HepG2 (cell line): Measurements from ENCODE around the gene UCN3. TPM values are rescaled to one million over a fixed set of nuclear protein-coding genes. Genes with fewer than 3 reads are reported as not detected.

Experiments
- ATAC-seq: fragments of 200-7000 bp; cut with Tn5 transposase; 3 replicates; pipeline ENCODE4 v1.9.1; 2020; ENCODE audit warnings: mild to moderate bottlenecking, moderate library complexity
- BruUV-seq: library from RNA; stranded (reverse); fragments of 400-500 nt; replicated peaks from 2 replicates; lab custom pipeline; 2021; lab: Mats Ljungman, UMichigan
- CTCF ChIA-PET: fragments of 300-600 bp; formaldehyde crosslinking; extraction: SDS; loops from one replicate; lab custom pipeline; 2021; ENCODE audit warnings: low total read pairs, inconsistent platforms, low intra/inter-chr PET ratio; lab: Yijun Ruan, JAX
- POLR2A ChIA-PET: fragments of 350-600 bp; sonication (Branson Sonifier 250); formaldehyde crosslinking; loops from one replicate; lab custom pipeline; 2020; ENCODE audit warnings: antibody characterized with exemption, inconsistent platforms; lab: Yijun Ruan, JAX
- DNase-seq: peaks from one replicate; pipeline ENCODE4 v3.0.0-alpha.2; 2015; ENCODE audit warnings: low spot score
- FAIRE-seq: peaks from 3 replicates; lab custom pipeline; 2011; peaks lifted over from hg19 to GRCh38; lab: Jason Lieb, UNC
- H2AFZ ChIP-seq: one replicate; pipeline ENCODE4 v1.6.1; 2011; ENCODE audit warnings: low read length, inconsistent platforms
- H3K27ac ChIP-seq: fragments of 300-600 bp; 3 replicates; pipeline ENCODE4 v1.8.0; 2011; ENCODE audit warnings: mixed run types, mild to moderate bottlenecking, mixed read lengths, low read length, inconsistent platforms; ENCODE audit not compliant: insufficient read depth; ENCODE audit errors: extremely low read length
- H3K27me3 ChIP-seq, 2 experiments: fragments of 200-600 bp in 1 of 2; 2 replicates in 1 of 2; 3 replicates in 1 of 2; pipeline versions ENCODE4 v1.6.0 to v1.8.0; 2011; ENCODE audit warnings: low read length in 2 of 2, mild to moderate bottlenecking in 2 of 2, moderate library complexity in 2 of 2, inconsistent platforms in 1 of 2; ENCODE audit not compliant: insufficient read depth in 2 of 2, control insufficient read depth in 1 of 2
- H3K36me3 ChIP-seq, 2 experiments: fragments of 200-600 bp in 1 of 2; replicated peaks in 1 of 2; 2 replicates in 1 of 2; 3 replicates in 1 of 2; pipeline versions ENCODE4 v1.5.1 to v1.8.0; 2011; ENCODE audit warnings: low read length in 2 of 2, inconsistent platforms in 1 of 2; ENCODE audit not compliant: insufficient read depth in 2 of 2, control insufficient read depth in 1 of 2
- H3K4me1 ChIP-seq: 2 replicates; pipeline ENCODE4 v1.5.1; 2012; ENCODE audit warnings: low read length, inconsistent platforms; ENCODE audit not compliant: insufficient read depth
- H3K4me2 ChIP-seq: 2 replicates; pipeline ENCODE4 v1.6.0; 2011; ENCODE audit warnings: low read depth, low read length, inconsistent platforms
- H3K4me3 ChIP-seq, 3 experiments: fragments of 200-600 bp in 1 of 3; sonication (generic), shearing (Covaris generic) in 1 of 3; replicated peaks in 1 of 3; 2 replicates each; pipeline ENCODE4 v1.5.1; 2011 to 2016; ENCODE audit warnings: low read length in 3 of 3, inconsistent platforms in 2 of 3, low read depth in 2 of 3, mild to moderate bottlenecking in 2 of 3, control low read depth in 1 of 3, mixed read lengths in 1 of 3; ENCODE audit not compliant: insufficient read depth in 1 of 3
- H3K79me2 ChIP-seq: one replicate; pipeline ENCODE4 v1.6.1; 2011; ENCODE audit warnings: low read length, inconsistent platforms; ENCODE audit not compliant: insufficient read depth
- H3K9ac ChIP-seq: 2 replicates; pipeline ENCODE4 v1.6.0; 2011; ENCODE audit warnings: mild to moderate bottlenecking, low read depth, low read length, inconsistent platforms; ENCODE audit not compliant: insufficient read depth
- H3K9me3 ChIP-seq: 2 replicates; pipeline ENCODE4 v1.5.1; 2012; ENCODE audit warnings: mild to moderate bottlenecking, low read length
- H4K20me1 ChIP-seq: 2 replicates; pipeline ENCODE4 v1.6.0; 2011; ENCODE audit warnings: inconsistent platforms, mild to moderate bottlenecking, low read length, moderate library complexity; ENCODE audit not compliant: insufficient read depth
- ARHGAP35 ChIP-seq: sonication (generic); formaldehyde crosslinking; IDR thresholded peaks from 2 replicates; pipeline ENCODE4 v1.9.0; 2022; ENCODE audit warnings: mild to moderate bottlenecking, inconsistent platforms, moderate library complexity, missing genetic modification reagents, borderline replicate concordance
- NRL ChIP-seq: sonication (generic); formaldehyde crosslinking; IDR thresholded peaks from 2 replicates; pipeline ENCODE4 v1.5.0; 2020; ENCODE audit warnings: missing genetic modification reagents, mild to moderate bottlenecking, moderate library complexity, borderline replicate concordance
- RFXANK ChIP-seq: IDR thresholded peaks from 2 replicates; pipeline ENCODE4 v1.6.1; 2016
- ZFYVE20 ChIP-seq: sonication (generic); formaldehyde crosslinking; IDR thresholded peaks from 2 replicates; pipeline ENCODE4 v1.8.0; 2023; ENCODE audit warnings: low read depth, mild to moderate bottlenecking, moderate library complexity, missing genetic modification reagents, borderline replicate concordance
- WGBS: methylation state at CpG from one replicate; pipeline ENCODE4 v1.1.6; 2017; ENCODE audit warnings: low lambda C conversion rate; 5-methylcytosine and 5-hydroxymethylcytosine counted together
- in situ Hi-C: cut with HindIII; loops from 2 replicates; pipeline ENCODE4 v1.10.0; 2017; ENCODE audit warnings: low pct_unique_long_range_greater_than_20kb; ENCODE audit not compliant: extremely low pct_ligation_motif_present
- intact Hi-C: fragments of 100-400 bp; cut with micrococcal nuclease; formaldehyde crosslinking; loops from one replicate; pipeline ENCODE4 v1.10.0; 2022; ENCODE audit not compliant: unreplicated experiment
- polyA plus RNA-seq, 8 experiments: library from polyadenylated mRNA; depleted of rRNA in 3 of 8; stranded (reverse) in 7 of 8; unstranded in 1 of 8; fragments of >200 nt; fragmentation: Illumina TruSeq in 4 of 8; extraction: Trizol in 4 of 8; gene quantifications; 2 replicates each; pipeline versions ENCODE4 v1.2.1 to v1.2.3, GENCODE V29; 2011 to 2016; ENCODE audit warnings: low read depth in 4 of 8, missing spikeins in 1 of 8, mixed read lengths in 1 of 8; ENCODE audit not compliant: insufficient read depth in 1 of 8
- total RNA-seq, 5 experiments: library from RNA; depleted of rRNA; stranded (reverse); fragments of >200 nt; fragmentation: Illumina TruSeq; extraction: Trizol; gene quantifications; 2 replicates each; pipeline ENCODE4 v1.2.3, GENCODE V29; 2016; ENCODE audit warnings: low read depth in 1 of 5
- TF ChIP-seq, protein P1 (sequence below): sonication (generic); formaldehyde crosslinking; IDR thresholded peaks from 2 replicates; pipeline ENCODE4 v1.9.0; 2021; ENCODE audit warnings: missing genetic modification reagents, borderline replicate concordance

The UCN3 gene
- total and polyA plus RNA-seq, 2 of the 13 experiments (the other 11 are each of a cell fraction or from before 2014, with no cell fraction given): not detected

DNA sequence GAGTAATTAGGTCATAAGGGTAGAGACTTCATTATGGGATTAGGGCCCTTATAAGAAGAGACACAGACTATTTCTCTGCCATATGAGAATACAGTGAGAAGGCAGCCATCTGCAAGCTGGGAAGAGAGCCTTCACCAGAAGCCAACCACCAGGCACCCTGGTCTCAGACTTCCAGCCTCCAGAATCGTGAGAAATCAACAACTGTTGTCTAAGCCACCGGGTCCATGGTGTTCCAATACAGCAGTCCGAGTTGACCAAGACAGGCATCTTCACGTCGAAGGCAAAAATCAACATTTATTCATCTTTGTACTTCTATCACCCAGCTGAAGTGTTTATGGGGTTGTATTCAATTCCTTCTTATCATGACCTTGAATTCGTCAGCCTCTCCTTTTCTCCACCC lies 34.6 kb downstream of the UCN3 start:
- Histone ChIP-seq H3K4me2 (no peak overlapping the region), H3K79me2 (no peaks in the 10 kb centered on the region), H3K9ac (no peak overlapping the region), H3K36me3 (no peaks in the 10 kb centered on the region), H2AFZ (no peak overlapping the region), H3K27ac (no peak overlapping the region), H4K20me1 (no peaks in the 10 kb centered on the region), H3K4me3 (no peak overlapping the region), H3K4me1 (0 out of 2 replicates have a peak, but pooled peaks cover 2% of the 10 kb centered on the region), H3K27me3 (peaks cover 2 to 13% of the 10 kb centered on the region in 2 experiments; a peak in 3 of 5 replicates), H3K9me3 (no peaks in the 10 kb centered on the region)
- no TSS peak for BruUV-seq
- intact Hi-C loops: no loop called here
- TF ChIP-seq, protein P1, sequence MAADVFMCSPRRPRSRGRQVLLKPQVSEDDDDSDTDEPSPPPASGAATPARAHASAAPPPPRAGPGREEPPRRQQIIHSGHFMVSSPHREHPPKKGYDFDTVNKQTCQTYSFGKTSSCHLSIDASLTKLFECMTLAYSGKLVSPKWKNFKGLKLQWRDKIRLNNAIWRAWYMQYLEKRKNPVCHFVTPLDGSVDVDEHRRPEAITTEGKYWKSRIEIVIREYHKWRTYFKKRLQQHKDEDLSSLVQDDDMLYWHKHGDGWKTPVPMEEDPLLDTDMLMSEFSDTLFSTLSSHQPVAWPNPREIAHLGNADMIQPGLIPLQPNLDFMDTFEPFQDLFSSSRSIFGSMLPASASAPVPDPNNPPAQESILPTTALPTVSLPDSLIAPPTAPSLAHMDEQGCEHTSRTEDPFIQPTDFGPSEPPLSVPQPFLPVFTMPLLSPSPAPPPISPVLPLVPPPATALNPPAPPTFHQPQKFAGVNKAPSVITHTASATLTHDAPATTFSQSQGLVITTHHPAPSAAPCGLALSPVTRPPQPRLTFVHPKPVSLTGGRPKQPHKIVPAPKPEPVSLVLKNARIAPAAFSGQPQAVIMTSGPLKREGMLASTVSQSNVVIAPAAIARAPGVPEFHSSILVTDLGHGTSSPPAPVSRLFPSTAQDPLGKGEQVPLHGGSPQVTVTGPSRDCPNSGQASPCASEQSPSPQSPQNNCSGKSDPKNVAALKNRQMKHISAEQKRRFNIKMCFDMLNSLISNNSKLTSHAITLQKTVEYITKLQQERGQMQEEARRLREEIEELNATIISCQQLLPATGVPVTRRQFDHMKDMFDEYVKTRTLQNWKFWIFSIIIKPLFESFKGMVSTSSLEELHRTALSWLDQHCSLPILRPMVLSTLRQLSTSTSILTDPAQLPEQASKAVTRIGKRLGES (CRISPR knock-in tag): no peak
- no peak for TF ChIP-seq NRL (CRISPR knock-in tag)
- TF ChIP-seq ARHGAP35 (CRISPR knock-in tag): no peak
- TF ChIP-seq ZFYVE20 (CRISPR knock-in tag): no peak
- no peak for TF ChIP-seq RFXANK
- no peak for FAIRE-seq
- ChIA-PET CTCF (no interaction called here), POLR2A (no interaction called here)
- ATAC-seq: no peak
- WGBS: 34% methylated on average over 6 of the region's 6 CpGs
- in situ Hi-C loops: loop anchor here (25.0 kb wide), 1 partner anchor 562 kb away; the partner anchor contains the start of gene AKR1E2
- no peak for DNase-seq
